Left ventricle myocardium inferior (tissue), 1 donor: ENCODE measurements around the gene RBL1. TPM values are rescaled to one million over a fixed set of nuclear protein-coding genes. Genes with fewer than 3 reads are reported as not detected.
"Not testable (repeated sequence)": the region's sequence is repeated elsewhere in the genome, so short reads cannot be mapped to it uniquely, and the experiment has no call there.

Experiments
- DNase-seq: peaks from one replicate; pipeline ENCODE4 v3.0.0-alpha.2; 2020
- H3K27ac ChIP-seq: fragments of 200-600 bp; replicated peaks from 2 replicates; pipeline ENCODE4 v1.8.0; 2021
- H3K27me3 ChIP-seq: fragments of 200-600 bp; 2 replicates; pipeline ENCODE4 v1.8.0; 2021; ENCODE audit warnings: low read depth
- H3K36me3 ChIP-seq: fragments of 200-600 bp; 2 replicates; pipeline ENCODE4 v1.8.0; 2021
- H3K4me1 ChIP-seq: fragments of 200-600 bp; 2 replicates; pipeline ENCODE4 v1.8.0; 2021
- H3K4me3 ChIP-seq: fragments of 200-600 bp; 2 replicates; pipeline ENCODE4 v1.8.0; 2021; ENCODE audit warnings: mild to moderate bottlenecking, moderate library complexity
- H3K9me3 ChIP-seq: fragments of 200-600 bp; replicated peaks from 2 replicates; pipeline ENCODE4 v1.8.0; 2021
- CTCF ChIP-seq: fragments of 200-600 bp; IDR thresholded peaks from 2 replicates; pipeline ENCODE4 v1.8.0; 2021; ENCODE audit warnings: antibody characterized with exemption, mild to moderate bottlenecking, borderline replicate concordance
- intact Hi-C: fragments of 100-400 bp; cut with micrococcal nuclease; formaldehyde crosslinking; loops from one replicate; pipeline ENCODE4 v1.11.0; 2022
- total RNA-seq: library from RNA; stranded (reverse); fragmentation: NEBNext Ultra II Directional; extraction: Animal tissue kit (Norgen Biotek cat#: 25700); gene quantifications from one replicate; pipeline ENCODE4 v1.2.1, GENCODE V29; 2021
- donor health status: DM: no; HTN: yes; CAD: no; lungs with severe emphysema.

The RBL1 gene
- total RNA-seq, 1 donor from 2014 or later, result 4.7 TPM

GRCh38 chr20:37020636-37021035 is 75.2 kb downstream of the RBL1 start:
- no peak for TF ChIP-seq CTCF
- Histone ChIP-seq H3K36me3 (peaks cover 43% of the 10 kb centered on the region), H3K9me3 (no peaks in the 10 kb centered on the region), H3K4me3 (no peak overlapping the region), H3K27me3 (no peaks in the 10 kb centered on the region), H3K27ac (no peak overlapping the region), H3K4me1 (no peaks in the 10 kb centered on the region)
- DNase-seq, result no peak
- intact Hi-C loops, result no loop called here

- intact Hi-C loops, H3K27ac ChIP-seq, H3K4me3 ChIP-seq, H3K27me3 ChIP-seq, H3K36me3 ChIP-seq, DNase-seq, H3K4me1 ChIP-seq, H3K9me3 ChIP-seq: not testable (repeated sequence)
Measured at GRCh38 chr20:37012631-37013030, 83.2 kb downstream of the RBL1 start.

- H3K4me1 ChIP-seq, H3K27me3 ChIP-seq, H3K9me3 ChIP-seq, intact Hi-C loops, H3K36me3 ChIP-seq, H3K27ac ChIP-seq, H3K4me3 ChIP-seq, DNase-seq: not testable (repeated sequence)
Measured at GRCh38 chr20:37011858-37012257, 83.9 kb downstream of the RBL1 start.

- H3K4me3 ChIP-seq, result no peak overlapping the region
- H3K27ac ChIP-seq, result no peak overlapping the region
- no peaks in the 10 kb centered on the region for H3K27me3 ChIP-seq
- H3K36me3 ChIP-seq, result peaks cover 4% of the 10 kb centered on the region
- H3K4me1 ChIP-seq, result no peaks in the 10 kb centered on the region
- intact Hi-C loops, result no loop called here
- no peaks in the 10 kb centered on the region for H3K9me3 ChIP-seq
- TF ChIP-seq CTCF, result no peak
- DNase-seq, result no peak
Measured at GRCh38 chr20:37011147-37011546, 84.7 kb downstream of the RBL1 start.

- no peaks in the 10 kb centered on the region for H3K9me3 ChIP-seq
- no peaks in the 10 kb centered on the region for H3K27me3 ChIP-seq
- intact Hi-C loops, result no loop called here
- H3K4me1 ChIP-seq, result no peaks in the 10 kb centered on the region
- H3K36me3 ChIP-seq, result peaks cover 11% of the 10 kb centered on the region
- peak overlapping the region; percentile 35 for H3K27ac ChIP-seq
- peak; percentile 10 for TF ChIP-seq CTCF
- DNase-seq, result no peak
- H3K4me3 ChIP-seq, result no peak overlapping the region
Measured at GRCh38 chr20:37007898-37008649, 87.7 kb downstream of the RBL1 start.

- H3K27me3 ChIP-seq, H3K4me3 ChIP-seq, DNase-seq, intact Hi-C loops, H3K9me3 ChIP-seq, H3K4me1 ChIP-seq, H3K27ac ChIP-seq: not testable (repeated sequence)
- peaks cover 18% of the 10 kb centered on the region for H3K36me3 ChIP-seq
Measured at GRCh38 chr20:37005062-37005942, 90.5 kb downstream of the RBL1 start.

GRCh38 chr20:37001634-37002033 is 94.2 kb downstream of the RBL1 start:
- intact Hi-C loops, H3K4me3 ChIP-seq, H3K9me3 ChIP-seq, H3K27me3 ChIP-seq, H3K27ac ChIP-seq, DNase-seq, H3K4me1 ChIP-seq: not testable (repeated sequence)
- peaks cover 14% of the 10 kb centered on the region for H3K36me3 ChIP-seq

- H3K4me1 ChIP-seq, DNase-seq, H3K27me3 ChIP-seq, H3K4me3 ChIP-seq, H3K27ac ChIP-seq, H3K9me3 ChIP-seq, intact Hi-C loops: not testable (repeated sequence)
- H3K36me3 ChIP-seq, result peaks cover 14% of the 10 kb centered on the region
Measured at GRCh38 chr20:37000171-37000570, 95.6 kb downstream of the RBL1 start.
